HG02759 (cell line): Measurements from ENCODE around the gene ZRANB3.
"Not testable (repeated sequence)": the region's sequence is repeated elsewhere in the genome, so short reads cannot be mapped to it uniquely, and the experiment has no call there.

Experiments used
- ATAC-seq: cut with Tn5 transposase; IDR thresholded peaks from one replicate; pipeline ENCODE4 v1.9.1; 2021; ENCODE audit warnings: mild to moderate bottlenecking, moderate library complexity; ENCODE audit not compliant: unreplicated experiment

Gene ZRANB3

DNA sequence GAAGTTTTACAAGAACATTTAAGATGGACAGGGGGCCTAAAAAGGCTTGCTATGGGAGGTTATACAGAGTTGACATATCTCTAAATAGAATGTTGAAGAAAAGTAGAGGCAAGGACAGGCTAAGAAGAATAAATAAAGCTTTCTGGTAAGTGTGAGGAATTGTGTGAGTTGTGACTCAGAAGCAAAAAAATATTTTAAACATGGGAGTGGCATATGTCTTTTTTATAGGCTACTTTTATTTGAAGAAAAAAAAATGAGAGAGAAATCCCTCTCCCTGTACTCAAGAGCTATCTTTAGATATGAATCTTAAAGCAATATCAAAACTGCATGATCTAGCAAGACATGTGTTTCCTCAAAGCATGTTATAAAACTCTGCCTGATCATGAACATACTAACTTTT, 437.8 kb downstream of the ZRANB3 start:
- ATAC-seq = no peak

DNA sequence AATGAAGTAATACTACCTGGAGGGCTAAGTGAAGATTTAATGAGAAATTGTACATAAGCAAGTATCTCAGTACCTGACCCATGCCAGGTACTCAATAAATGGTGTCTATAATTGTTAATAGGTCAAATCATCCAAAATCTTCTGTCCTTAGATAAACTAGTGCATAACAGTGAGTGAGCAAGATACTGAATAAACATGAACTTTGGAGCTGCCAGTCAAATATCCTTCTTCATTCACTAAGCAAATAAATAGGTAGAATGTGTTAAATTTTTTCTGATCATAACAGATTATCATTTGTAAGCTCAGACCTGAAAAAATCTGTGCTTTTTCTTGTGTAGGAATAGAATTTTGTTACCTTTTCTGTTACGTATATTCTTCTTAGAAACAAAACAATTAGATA, 439.3 kb downstream of the ZRANB3 start:
- no peak for ATAC-seq

DNA sequence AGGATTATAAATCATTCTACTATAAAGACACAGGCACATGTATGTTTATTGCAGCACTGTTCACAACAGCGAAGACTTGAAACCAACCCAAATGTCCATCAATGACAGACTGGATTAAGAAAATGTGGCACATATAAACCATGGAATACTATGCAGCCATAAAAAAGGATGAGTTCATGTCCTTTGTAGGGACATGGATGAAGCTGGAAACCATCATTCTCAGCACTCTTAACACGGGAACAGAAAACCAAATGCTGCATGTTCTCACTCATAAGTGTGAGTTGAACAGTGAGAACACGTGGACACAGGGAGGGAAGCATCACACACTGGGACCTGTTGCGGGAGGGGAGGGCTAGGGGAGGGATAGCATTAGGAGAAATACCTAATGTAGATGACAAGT, 441.4 kb downstream of the ZRANB3 start:
- not testable (repeated sequence) for ATAC-seq
